ENCODE measurements around the gene RAD51B. TPM values are rescaled to one million over a fixed set of nuclear protein-coding genes. Genes with fewer than 3 reads are reported as not detected.

RAD51B gene
- total and polyA plus RNA-seq, 2 of the 13 experiments (the other 11 are each of a cell fraction or from before 2014, with no cell fraction given): 7.0 to 9.5 TPM

GRCh38 chr14:68577802-68578541 lies 758.4 kb downstream of the RAD51B start (continued):
- TF ChIP-seq CHD4 (IDR thresholded peaks at IDR 0.05; ENCODE audit: borderline replicate concordance, low read length): peak; percentile 90; the same call in 1 of the 2 replicates
- TF ChIP-seq EP300 (IDR thresholded peaks at IDR 0.05; ENCODE audit: low read depth in 2 of 2, low read length in 2 of 2): peak; percentile 82 to 83
- TF ChIP-seq EP300 (CRISPR knock-in tag; IDR thresholded peaks at IDR 0.05; ENCODE audit: borderline replicate concordance): peak; percentile 91
- TF ChIP-seq POGZ (CRISPR knock-in tag; IDR thresholded peaks at IDR 0.05): peak; percentile 86
- TF ChIP-seq KDM4B (CRISPR knock-in tag; IDR thresholded peaks at IDR 0.05): peak; percentile 72; the same call in 1 of the 2 replicates
- TF ChIP-seq ZNF572 (CRISPR knock-in tag; IDR thresholded peaks at IDR 0.05): 0 out of 2 replicates have a peak, but pooled peaks have one; percentile 36
- TF ChIP-seq CREB1 (IDR thresholded peaks at IDR 0.05): peak; percentile 66
- TF ChIP-seq CREB1 (CRISPR knock-in tag; IDR thresholded peaks at IDR 0.05): peak; percentile 72
- TF ChIP-seq SIN3A (IDR thresholded peaks at IDR 0.05; ENCODE audit: borderline replicate concordance, low read depth, low read length): peak; percentile 37; the same call in 1 of the 2 replicates
- no peak for TF ChIP-seq NRL (CRISPR knock-in tag; IDR thresholded peaks at IDR 0.05; ENCODE audit: borderline replicate concordance)
- peak; percentile 41; the same call in 1 of the 2 replicates for TF ChIP-seq GFI1 (CRISPR knock-in tag; IDR thresholded peaks at IDR 0.05; ENCODE audit: borderline replicate concordance)
- peak; percentile 56; the same call in 1 of the 2 replicates for TF ChIP-seq TFDP1 (CRISPR knock-in tag; IDR thresholded peaks at IDR 0.05; ENCODE audit: borderline replicate concordance)
- TF ChIP-seq ZKSCAN1 (IDR thresholded peaks at IDR 0.05; ENCODE audit: low read length): peak; percentile 46; the same call in 1 of the 2 replicates
- TF ChIP-seq YEATS2 (CRISPR knock-in tag; IDR thresholded peaks at IDR 0.05; ENCODE audit: borderline replicate concordance): no peak; the same call in 1 of the 2 replicates
- TF ChIP-seq NR2F1 (CRISPR knock-in tag; IDR thresholded peaks at IDR 0.05): no peak
- TF ChIP-seq ZNF792 (CRISPR knock-in tag; IDR thresholded peaks at IDR 0.05): peak; percentile 81; the same call in 1 of the 2 replicates
- TF ChIP-seq SRF (IDR thresholded peaks at IDR 0.05; ENCODE audit: low read depth, low read length): no peak
- TF ChIP-seq ZNF788 (CRISPR knock-in tag; IDR thresholded peaks at IDR 0.05; ENCODE audit: borderline replicate concordance): 0 out of 2 replicates have a peak, but pooled peaks have one; percentile 50
- no peak for TF ChIP-seq MAF1 (CRISPR knock-in tag; IDR thresholded peaks at IDR 0.05; ENCODE audit: borderline replicate concordance)
- TF ChIP-seq KLF12 (CRISPR knock-in tag; IDR thresholded peaks at IDR 0.05; ENCODE audit: borderline replicate concordance): no peak
- TF ChIP-seq BATF2 (CRISPR knock-in tag; IDR thresholded peaks at IDR 0.05): no peak
- 0 out of 2 replicates have a peak, but pooled peaks have one; percentile 28 for TF ChIP-seq ZNF639 (CRISPR knock-in tag; conservative IDR thresholded peaks at IDR 0.05)
- TF ChIP-seq SOX13 (IDR thresholded peaks at IDR 0.05): no peak
- TF ChIP-seq SOX13 (CRISPR knock-in tag; conservative IDR thresholded peaks at IDR 0.05 in 1 of 2, IDR thresholded peaks at IDR 0.05 in 1 of 2): peak in 1 of 2 experiments; percentile 89; a peak in 2 of 4 replicates
- no peak for TF ChIP-seq LRRFIP1 (CRISPR knock-in tag; conservative IDR thresholded peaks at IDR 0.05)

All from HepG2 (cell line).